NCI-H2107 treated with DMSO at 0.1 percent for 48 hours (cell line): ENCODE measurements around the gene SZT2.
"Not testable (repeated sequence)": the region's sequence is repeated elsewhere in the genome, so short reads cannot be mapped to it uniquely, and the experiment has no call there.

Experiments
- DNase-seq: peaks from one replicate; lab custom pipeline; 2025; ENCODE audit not compliant: unreplicated experiment; lab: John Stamatoyannopoulos, UW

Gene SZT2

GRCh38 chr1:43452789-43453441, 63.2 kb downstream of the SZT2 start:
- peak; percentile 73 for DNase-seq

- DNase-seq = peak; percentile 77
Observed at GRCh38 chr1:43453442-43454269, 64.0 kb downstream of the SZT2 start, which contains the start of gene HYI. Gene HYI (minus strand): TSS chr1:43453931. CDS start chr1:43453793, 138 bp downstream.

GRCh38 chr1:43454270-43455011, 64.7 kb downstream of the SZT2 start:
- DNase-seq = peak; percentile 96

- DNase-seq = no peak
Observed at GRCh38 chr1:43455213-43455889, 65.7 kb downstream of the SZT2 start.

GRCh38 chr1:43458379-43458778, 68.7 kb downstream of the SZT2 start:
- DNase-seq = not testable (repeated sequence)

- peak; percentile 65 for DNase-seq
Observed at GRCh38 chr1:43460988-43461693, 71.4 kb downstream of the SZT2 start.

- no peak for DNase-seq
Observed at GRCh38 chr1:43463479-43463878, 73.8 kb downstream of the SZT2 start.

GRCh38 chr1:43464681-43465504, 75.2 kb downstream of the SZT2 start:
- no peak for DNase-seq

GRCh38 chr1:43465505-43466067, 75.9 kb downstream of the SZT2 start:
- no peak for DNase-seq

GRCh38 chr1:43466403-43466802, 76.7 kb downstream of the SZT2 start:
- no peak for DNase-seq

GRCh38 chr1:43468414-43468813, 78.7 kb downstream of the SZT2 start:
- DNase-seq = no peak

GRCh38 chr1:43469932-43470331, 80.2 kb downstream of the SZT2 start:
- DNase-seq = no peak

- DNase-seq = no peak
Observed at GRCh38 chr1:43472087-43472462, 82.4 kb downstream of the SZT2 start.

- DNase-seq = not testable (repeated sequence)
Observed at GRCh38 chr1:43472463-43473151, 82.9 kb downstream of the SZT2 start.

- no peak for DNase-seq
Observed at GRCh38 chr1:43473463-43473862, 83.8 kb downstream of the SZT2 start.

- not testable (repeated sequence) for DNase-seq
Observed at GRCh38 chr1:43475611-43476401, 86.1 kb downstream of the SZT2 start.

- no peak for DNase-seq
Observed at GRCh38 chr1:43477716-43478115, 88.0 kb downstream of the SZT2 start.

GRCh38 chr1:43479414-43479813, 89.7 kb downstream of the SZT2 start:
- no peak for DNase-seq
